Ovary (tissue), 3 donors: Measurements from ENCODE around the gene CRCP.

Experiments used
- EP300 ChIP-seq: sonication (generic); formaldehyde crosslinking; IDR thresholded peaks from one replicate; pipeline ENCODE4 v1.6.1; 2017; ENCODE audit warnings: antibody characterized with exemption
- POLR2A ChIP-seq: fragments of 450-650 bp; IDR thresholded peaks from one replicate; pipeline ENCODE4 v1.6.1; 2017; ENCODE audit warnings: antibody characterized with exemption, mild to moderate bottlenecking, moderate library complexity
- TF ChIP-seq, protein P1 (sequence below), 3 donors: fragments of 450-650 bp in 2 of 3; fragments of 200-600 bp in 1 of 3; IDR thresholded peaks; one replicate each; pipeline versions ENCODE4 v1.5.1 to v1.8.0; 2016 to 2022; ENCODE audit warnings: antibody characterized with exemption in 3 of 3, mild to moderate bottlenecking in 1 of 3
- donor health status: DM: no; HTN: no; CAD: no.

DNA sequence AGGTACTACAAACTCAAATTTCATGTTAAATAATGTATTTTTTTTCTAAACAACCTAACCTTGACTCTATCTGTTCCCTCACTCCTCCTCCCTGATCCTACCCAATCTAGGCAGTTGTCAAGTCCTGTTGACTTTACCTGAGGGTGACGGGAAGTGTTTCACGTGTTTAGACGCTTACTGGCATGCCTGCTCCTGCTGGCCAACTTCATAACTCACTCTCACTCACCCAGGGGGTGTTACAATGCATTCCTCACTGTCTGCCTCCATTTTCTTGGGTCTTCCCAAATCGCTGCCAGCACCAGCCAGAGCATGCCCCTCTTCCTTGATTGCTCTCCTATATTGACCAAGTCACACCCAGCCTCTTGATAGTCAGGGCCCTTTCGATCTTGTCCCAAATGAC is 28.3 kb downstream of the CRCP start:
- TF ChIP-seq, protein P1, sequence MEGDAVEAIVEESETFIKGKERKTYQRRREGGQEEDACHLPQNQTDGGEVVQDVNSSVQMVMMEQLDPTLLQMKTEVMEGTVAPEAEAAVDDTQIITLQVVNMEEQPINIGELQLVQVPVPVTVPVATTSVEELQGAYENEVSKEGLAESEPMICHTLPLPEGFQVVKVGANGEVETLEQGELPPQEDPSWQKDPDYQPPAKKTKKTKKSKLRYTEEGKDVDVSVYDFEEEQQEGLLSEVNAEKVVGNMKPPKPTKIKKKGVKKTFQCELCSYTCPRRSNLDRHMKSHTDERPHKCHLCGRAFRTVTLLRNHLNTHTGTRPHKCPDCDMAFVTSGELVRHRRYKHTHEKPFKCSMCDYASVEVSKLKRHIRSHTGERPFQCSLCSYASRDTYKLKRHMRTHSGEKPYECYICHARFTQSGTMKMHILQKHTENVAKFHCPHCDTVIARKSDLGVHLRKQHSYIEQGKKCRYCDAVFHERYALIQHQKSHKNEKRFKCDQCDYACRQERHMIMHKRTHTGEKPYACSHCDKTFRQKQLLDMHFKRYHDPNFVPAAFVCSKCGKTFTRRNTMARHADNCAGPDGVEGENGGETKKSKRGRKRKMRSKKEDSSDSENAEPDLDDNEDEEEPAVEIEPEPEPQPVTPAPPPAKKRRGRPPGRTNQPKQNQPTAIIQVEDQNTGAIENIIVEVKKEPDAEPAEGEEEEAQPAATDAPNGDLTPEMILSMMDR (IDR thresholded peaks at IDR 0.05): no peak
- TF ChIP-seq POLR2A (no peak), EP300 (no peak)
